H1 (cell line): Measurements from ENCODE around the gene ABCC11.

ENCODE experiments used
- CBX8 ChIP-seq: fragments of 300-800, 300-1000 bp; sonication (generic); IDR thresholded peaks from 2 replicates; pipeline ENCODE4 v1.7.1; 2016; ENCODE audit warnings: low read depth, low read length, borderline replicate concordance
- CEBPB ChIP-seq: IDR thresholded peaks from 2 replicates; pipeline ENCODE4 v1.6.1; 2012; ENCODE audit warnings: low read depth, low read length
- EGR1 ChIP-seq: IDR thresholded peaks from 2 replicates; pipeline ENCODE4 v1.6.1; 2011; ENCODE audit warnings: low read depth, low read length, borderline replicate concordance
- GABPA ChIP-seq: IDR thresholded peaks from 2 replicates; pipeline ENCODE4 v1.6.1; 2011; ENCODE audit warnings: mild to moderate bottlenecking, low read length, moderate library complexity, borderline replicate concordance; ENCODE audit not compliant: insufficient read depth
- POLR2A ChIP-seq, 2 experiments: IDR thresholded peaks; 1 replicate in 1 of 2; 2 replicates in 1 of 2; pipeline ENCODE4 v1.6.1; 2011; ENCODE audit warnings: low read depth in 2 of 2, low read length in 2 of 2, mild to moderate bottlenecking in 2 of 2; ENCODE audit errors: control extremely low read depth in 1 of 2
- POU5F1 ChIP-seq: IDR thresholded peaks from 2 replicates; pipeline ENCODE4 v1.6.1; 2011; ENCODE audit warnings: low read depth, mild to moderate bottlenecking, low read length, moderate library complexity
- RNF2 ChIP-seq: fragments of 200-900, 300-1000 bp; sonication (generic); IDR thresholded peaks from 2 replicates; pipeline ENCODE4 v1.7.1; 2016; ENCODE audit warnings: borderline replicate concordance, low read depth, mild to moderate bottlenecking, antibody characterized with exemption, low read length; ENCODE audit not compliant: poor library complexity, severe bottlenecking; ENCODE audit errors: missing control alignments
- TF ChIP-seq, protein P1 (sequence below), 3 experiments: IDR thresholded peaks; 1 replicate in 2 of 3; 2 replicates in 1 of 3; pipeline versions ENCODE4 v1.5.1 to v1.6.1; 2011; ENCODE audit warnings: low read length in 3 of 3, mild to moderate bottlenecking in 3 of 3, inconsistent platforms in 2 of 3, low read depth in 1 of 3, moderate library complexity in 1 of 3; ENCODE audit not compliant: insufficient read depth in 1 of 3; ENCODE audit errors: control extremely low read depth in 1 of 3

GRCh38 chr16:48232493-48233040, 14.8 kb downstream of the ABCC11 start:
- TF ChIP-seq POLR2A (IDR thresholded peaks at IDR 0.05; ENCODE audit: control extremely low read depth in 1 of 2, low read depth in 2 of 2, low read length in 2 of 2) (no peak), EGR1 (no peak), CEBPB (no peak), POU5F1 (no peak), RNF2 (no peak), GABPA (no peak), CBX8 (no peak)
- TF ChIP-seq, protein P1, sequence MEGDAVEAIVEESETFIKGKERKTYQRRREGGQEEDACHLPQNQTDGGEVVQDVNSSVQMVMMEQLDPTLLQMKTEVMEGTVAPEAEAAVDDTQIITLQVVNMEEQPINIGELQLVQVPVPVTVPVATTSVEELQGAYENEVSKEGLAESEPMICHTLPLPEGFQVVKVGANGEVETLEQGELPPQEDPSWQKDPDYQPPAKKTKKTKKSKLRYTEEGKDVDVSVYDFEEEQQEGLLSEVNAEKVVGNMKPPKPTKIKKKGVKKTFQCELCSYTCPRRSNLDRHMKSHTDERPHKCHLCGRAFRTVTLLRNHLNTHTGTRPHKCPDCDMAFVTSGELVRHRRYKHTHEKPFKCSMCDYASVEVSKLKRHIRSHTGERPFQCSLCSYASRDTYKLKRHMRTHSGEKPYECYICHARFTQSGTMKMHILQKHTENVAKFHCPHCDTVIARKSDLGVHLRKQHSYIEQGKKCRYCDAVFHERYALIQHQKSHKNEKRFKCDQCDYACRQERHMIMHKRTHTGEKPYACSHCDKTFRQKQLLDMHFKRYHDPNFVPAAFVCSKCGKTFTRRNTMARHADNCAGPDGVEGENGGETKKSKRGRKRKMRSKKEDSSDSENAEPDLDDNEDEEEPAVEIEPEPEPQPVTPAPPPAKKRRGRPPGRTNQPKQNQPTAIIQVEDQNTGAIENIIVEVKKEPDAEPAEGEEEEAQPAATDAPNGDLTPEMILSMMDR (IDR thresholded peaks at IDR 0.05; ENCODE audit: control extremely low read depth in 1 of 3, insufficient read depth in 1 of 3, low read depth in 1 of 3, low read length in 3 of 3) = no peak
